ENCODE data around the gene OLFM1. TPM values are rescaled to one million over a fixed set of nuclear protein-coding genes. Genes with fewer than 3 reads are reported as not detected.
"Not testable (repeated sequence)": the region's sequence is repeated elsewhere in the genome, so short reads cannot be mapped to it uniquely, and the experiment has no call there.

OLFM1 gene
- total RNA-seq, 1 experiment from 2014 or later: not detected

GRCh38 chr9:135060461-135061116 lies 26.9 kb upstream of the OLFM1 start:
- intact Hi-C loops (cut with micrococcal nuclease; ENCODE audit: unreplicated experiment): no loop called here
- Histone ChIP-seq H3K79me2 (ENCODE audit: low read depth) (no peaks in the 10 kb centered on the region), H3K9me3 (ENCODE audit: insufficient read depth, low read depth) (no peaks in the 10 kb centered on the region), H3F3A (ENCODE audit: insufficient read depth, low read depth) (no peaks in the 10 kb centered on the region), H2AFZ (no peak overlapping the region), H3K4me1 (replicated peaks; ENCODE audit: insufficient read depth) (no peaks in the 10 kb centered on the region), H3K4me2 (no peak overlapping the region), H4K20me1 (ENCODE audit: insufficient read depth) (no peaks in the 10 kb centered on the region), H3K27me3 (ENCODE audit: insufficient read depth, low read depth) (peaks cover 34% of the 10 kb centered on the region; the same call in 1 of the 2 replicates), H3K4me3 (no peak overlapping the region), H3K36me3 (ENCODE audit: low read depth) (no peaks in the 10 kb centered on the region), H3K9me2 (ENCODE audit: insufficient read depth) (no peaks in the 10 kb centered on the region), H3K27ac (no peak overlapping the region)
- TF ChIP-seq EZH2 (IDR thresholded peaks at IDR 0.05; ENCODE audit: low read depth): no peak
- no peak for TF ChIP-seq CTCF (conservative IDR thresholded peaks at IDR 0.05)
- DNase-seq: no peak
- POLR2A ChIA-PET (ENCODE audit: unreplicated experiment): no interaction called here
- BruUV-seq (replicated peaks): no TSS peak
- CTCF ChIA-PET: no interaction called here

GRCh38 chr9:135061441-135061840 lies 26.0 kb upstream of the OLFM1 start:
- intact Hi-C loops (cut with micrococcal nuclease; ENCODE audit: unreplicated experiment): no loop called here
- no peaks in the 10 kb centered on the region for H3F3A ChIP-seq (ENCODE audit: insufficient read depth, low read depth)
- ChIA-PET CTCF (no interaction called here), POLR2A (ENCODE audit: unreplicated experiment) (no interaction called here)
- no peak overlapping the region for H3K4me2 ChIP-seq
- DNase-seq: no peak
- H3K9me2 ChIP-seq (ENCODE audit: insufficient read depth): no peaks in the 10 kb centered on the region
- no peak overlapping the region for H2AFZ ChIP-seq
- no peaks in the 10 kb centered on the region for H3K36me3 ChIP-seq (ENCODE audit: low read depth)
- H3K79me2 ChIP-seq (ENCODE audit: low read depth): no peaks in the 10 kb centered on the region
- H3K9me3 ChIP-seq (ENCODE audit: insufficient read depth, low read depth): no peaks in the 10 kb centered on the region
- no peak overlapping the region for H3K4me3 ChIP-seq
- no peak overlapping the region for H3K27ac ChIP-seq
- peaks cover 34% of the 10 kb centered on the region; the same call in 1 of the 2 replicates for H3K27me3 ChIP-seq (ENCODE audit: insufficient read depth, low read depth)
- H3K4me1 ChIP-seq (replicated peaks; ENCODE audit: insufficient read depth): no peaks in the 10 kb centered on the region
- no peak for TF ChIP-seq CTCF (conservative IDR thresholded peaks at IDR 0.05)
- TF ChIP-seq EZH2 (IDR thresholded peaks at IDR 0.05; ENCODE audit: low read depth): no peak
- BruUV-seq (replicated peaks): no TSS peak
- no peaks in the 10 kb centered on the region for H4K20me1 ChIP-seq (ENCODE audit: insufficient read depth)

GRCh38 chr9:135062254-135062653 lies 25.2 kb upstream of the OLFM1 start:
- TF ChIP-seq CTCF (conservative IDR thresholded peaks at IDR 0.05) (no peak), EZH2 (IDR thresholded peaks at IDR 0.05; ENCODE audit: low read depth) (no peak)
- no peaks in the 10 kb centered on the region for H3K79me2 ChIP-seq (ENCODE audit: low read depth)
- H3F3A ChIP-seq (ENCODE audit: insufficient read depth, low read depth): no peaks in the 10 kb centered on the region
- POLR2A ChIA-PET (ENCODE audit: unreplicated experiment): no interaction called here
- intact Hi-C loops (cut with micrococcal nuclease; ENCODE audit: unreplicated experiment): no loop called here
- H3K27ac ChIP-seq: no peak overlapping the region
- H4K20me1 ChIP-seq (ENCODE audit: insufficient read depth): no peaks in the 10 kb centered on the region
- H3K4me3 ChIP-seq: no peak overlapping the region
- DNase-seq: no peak
- no peaks in the 10 kb centered on the region for H3K36me3 ChIP-seq (ENCODE audit: low read depth)
- no TSS peak for BruUV-seq (replicated peaks)
- H3K9me3 ChIP-seq (ENCODE audit: insufficient read depth, low read depth): no peaks in the 10 kb centered on the region
- H2AFZ ChIP-seq: no peak overlapping the region
- no peaks in the 10 kb centered on the region for H3K4me1 ChIP-seq (replicated peaks; ENCODE audit: insufficient read depth)
- peaks cover 36% of the 10 kb centered on the region for H3K27me3 ChIP-seq (ENCODE audit: insufficient read depth, low read depth)
- H3K9me2 ChIP-seq (ENCODE audit: insufficient read depth): no peaks in the 10 kb centered on the region
- CTCF ChIA-PET: no interaction called here
- no peak overlapping the region for H3K4me2 ChIP-seq

- BruUV-seq (replicated peaks); H3K4me3 ChIP-seq; CTCF ChIA-PET; H3K4me1 ChIP-seq (replicated peaks; ENCODE audit: insufficient read depth); H3K9me2 ChIP-seq (ENCODE audit: insufficient read depth); H2AFZ ChIP-seq; intact Hi-C loops (cut with micrococcal nuclease; ENCODE audit: unreplicated experiment); H3K27ac ChIP-seq; H3K4me2 ChIP-seq; H3K79me2 ChIP-seq (ENCODE audit: low read depth); H3K36me3 ChIP-seq (ENCODE audit: low read depth); POLR2A ChIA-PET (ENCODE audit: unreplicated experiment); H4K20me1 ChIP-seq (ENCODE audit: insufficient read depth); H3K9me3 ChIP-seq (ENCODE audit: insufficient read depth, low read depth); DNase-seq; H3F3A ChIP-seq (ENCODE audit: insufficient read depth, low read depth): not testable (repeated sequence)
- peaks cover 43% of the 10 kb centered on the region for H3K27me3 ChIP-seq (ENCODE audit: insufficient read depth, low read depth)
These were observed 24.0 kb upstream of the OLFM1 start for GRCh38 chr9:135063466-135063865.

GRCh38 chr9:135063888-135064287 lies 23.6 kb upstream of the OLFM1 start:
- H3K27ac ChIP-seq; POLR2A ChIA-PET (ENCODE audit: unreplicated experiment); intact Hi-C loops (cut with micrococcal nuclease; ENCODE audit: unreplicated experiment); DNase-seq; H2AFZ ChIP-seq; H3K36me3 ChIP-seq (ENCODE audit: low read depth); H3K9me3 ChIP-seq (ENCODE audit: insufficient read depth, low read depth); CTCF ChIA-PET; H3K79me2 ChIP-seq (ENCODE audit: low read depth); H3K4me3 ChIP-seq; H4K20me1 ChIP-seq (ENCODE audit: insufficient read depth); H3K4me2 ChIP-seq; H3K4me1 ChIP-seq (replicated peaks; ENCODE audit: insufficient read depth); BruUV-seq (replicated peaks); H3F3A ChIP-seq (ENCODE audit: insufficient read depth, low read depth); H3K9me2 ChIP-seq (ENCODE audit: insufficient read depth): not testable (repeated sequence)
- H3K27me3 ChIP-seq (ENCODE audit: insufficient read depth, low read depth): peaks cover 45% of the 10 kb centered on the region

All from PC-9 (cell line).